K562 (cell line): ENCODE data around the gene RPL22L1. TPM values are rescaled to one million over a fixed set of nuclear protein-coding genes. Genes with fewer than 3 reads are reported as not detected.

Source experiments
- ADNP ChIP-seq: fragments of 200-800 bp; sonication (Bioruptor generic); IDR thresholded peaks from 2 replicates; pipeline ENCODE4 v1.6.1; 2016; ENCODE audit warnings: missing genetic modification characterization, missing compliant biosample characterization
- CHAMP1 ChIP-seq: fragments of 450-650 bp; IDR thresholded peaks from 2 replicates; pipeline ENCODE4 v1.6.1; 2016; ENCODE audit warnings: mild to moderate bottlenecking
- GABPB2 ChIP-seq: fragments of 250-450 bp; sonication (Bioruptor Pico); conservative IDR thresholded peaks from 2 replicates; pipeline ENCODE4 v1.5.1; 2021; ENCODE audit warnings: mild to moderate bottlenecking
- HDGF ChIP-seq: fragments of 450-650 bp; IDR thresholded peaks from 2 replicates; pipeline ENCODE4 v1.6.1; 2016
- HNRNPL ChIP-seq: fragments of 200-400 bp; formaldehyde crosslinking; IDR thresholded peaks from 2 replicates; pipeline ENCODE4 v1.6.1; 2017; ENCODE audit warnings: low read depth, mild to moderate bottlenecking, low read length
- ILK ChIP-seq: fragments of 450-650 bp; IDR thresholded peaks from 2 replicates; pipeline ENCODE4 v1.6.1; 2016; ENCODE audit warnings: missing genetic modification characterization, low read depth, mild to moderate bottlenecking, missing compliant biosample characterization, moderate library complexity, borderline replicate concordance
- KLF1 ChIP-seq: fragments of 450-650 bp; IDR thresholded peaks from 2 replicates; pipeline ENCODE4 v1.6.1; 2016; ENCODE audit warnings: missing genetic modification characterization, missing compliant biosample characterization
- PPARD ChIP-seq: fragments of 250-450 bp; sonication (Bioruptor Pico); IDR thresholded peaks from 2 replicates; pipeline ENCODE4 v1.8.0; 2022; ENCODE audit warnings: inconsistent platforms, mild to moderate bottlenecking, moderate library complexity
- PURB ChIP-seq: sonication (generic); formaldehyde crosslinking; IDR thresholded peaks from 2 replicates; pipeline ENCODE4 v1.9.0; 2021; ENCODE audit warnings: low read depth, mild to moderate bottlenecking, missing genetic modification reagents
- RAD21 ChIP-seq, 2 experiments: fragments of 250-450 bp in 1 of 2; fragments of 450-650 bp in 1 of 2; sonication (Bioruptor Pico) in 1 of 2; formaldehyde crosslinking in 1 of 2; IDR thresholded peaks in 1 of 2; conservative IDR thresholded peaks in 1 of 2; 2 replicates each; pipeline versions ENCODE4 v1.4.0 to v1.8.0; 2020 to 2022; ENCODE audit warnings: mild to moderate bottlenecking in 2 of 2, moderate library complexity in 1 of 2
- RBM39 ChIP-seq: fragments of 200-400 bp; formaldehyde crosslinking; optimal IDR thresholded peaks from 2 replicates; pipeline ENCODE3; 2018; ENCODE audit warnings: low read depth, low read length
- TBP ChIP-seq: optimal IDR thresholded peaks from 2 replicates; pipeline ENCODE3; 2011; ENCODE audit warnings: low read depth, low read length, improper control_type of control experiment
- TFAM ChIP-seq: fragments of 250-450 bp; sonication (Bioruptor Pico); conservative IDR thresholded peaks from 2 replicates; pipeline ENCODE4 v1.5.0; 2021; ENCODE audit warnings: mild to moderate bottlenecking, moderate library complexity
- TFE3 ChIP-seq: fragments of 450-650 bp; formaldehyde crosslinking; IDR thresholded peaks from 2 replicates; pipeline ENCODE4 v1.4.0; 2020; ENCODE audit warnings: mild to moderate bottlenecking, mixed read lengths
- ZBED1 ChIP-seq: IDR thresholded peaks from 2 replicates; pipeline ENCODE4 v1.6.1; 2014
- ZBTB17 ChIP-seq: fragments of 450-650 bp; formaldehyde crosslinking; IDR thresholded peaks from 2 replicates; pipeline ENCODE4 v1.4.0; 2020; ENCODE audit warnings: mild to moderate bottlenecking
- ZBTB9 ChIP-seq: fragments of 450-650 bp; formaldehyde crosslinking; IDR thresholded peaks from 2 replicates; pipeline ENCODE4 v1.4.0; 2020; ENCODE audit warnings: mild to moderate bottlenecking, moderate library complexity
- ZFP1 ChIP-seq: fragments of 450-650 bp; formaldehyde crosslinking; IDR thresholded peaks from 2 replicates; pipeline ENCODE4 v1.4.0; 2020; ENCODE audit warnings: mild to moderate bottlenecking, mixed read lengths
- ZNF431 ChIP-seq: sonication (generic); formaldehyde crosslinking; IDR thresholded peaks from 2 replicates; pipeline ENCODE4 v1.8.0; 2022; ENCODE audit warnings: mild to moderate bottlenecking, missing genetic modification reagents
- ZNF699 ChIP-seq: fragments of 250-450 bp; sonication (Bioruptor Pico); IDR thresholded peaks from 2 replicates; pipeline ENCODE4 v1.8.0; 2021; ENCODE audit warnings: mild to moderate bottlenecking, moderate library complexity; ENCODE audit not compliant: insufficient replicate concordance
- polyA plus RNA-seq, 8 experiments: library from polyadenylated mRNA; depleted of rRNA in 4 of 8; stranded (reverse) in 5 of 8; unstranded in 3 of 8; fragments of >200 nt; fragmentation: Nextera tagmentation in 2 of 8; fragmentation: Illumina TruSeq in 1 of 8; extraction: Ambion mirVana in 2 of 8; extraction: Trizol in 1 of 8; gene quantifications; 2 replicates each; pipeline versions ENCODE4 v1.2.1 to v1.2.3, GENCODE V29; 2011 to 2014; ENCODE audit warnings: inconsistent platforms in 1 of 8, missing spikeins in 1 of 8
- total RNA-seq, 7 experiments: library from RNA; depleted of rRNA in 6 of 7; stranded (reverse); fragments of >200 nt in 6 of 7; fragmentation: Illumina TruSeq in 2 of 7; extraction: Trizol in 2 of 7; gene quantifications; 2 replicates each; pipeline versions ENCODE4 v1.2.1 to v1.2.3, GENCODE V29; 2011 to 2021; ENCODE audit warnings: low replicate concordance in 1 of 7
- TF ChIP-seq, protein P1 (sequence below): IDR thresholded peaks from 2 replicates; pipeline ENCODE4 v1.6.1; 2012; ENCODE audit warnings: low read depth, low read length, improper control_type of control experiment, borderline replicate concordance
- TF ChIP-seq, protein P2 (sequence below): fragments of 450-650 bp; formaldehyde crosslinking; IDR thresholded peaks from 2 replicates; pipeline ENCODE4 v1.4.0; 2020; ENCODE audit warnings: mild to moderate bottlenecking, moderate library complexity

Gene RPL22L1
- total and polyA plus RNA-seq, 9 of the 15 experiments (the other 6 are each of a cell fraction or from before 2014, with no cell fraction given): 53.9 to 198 (median 108) TPM

DNA sequence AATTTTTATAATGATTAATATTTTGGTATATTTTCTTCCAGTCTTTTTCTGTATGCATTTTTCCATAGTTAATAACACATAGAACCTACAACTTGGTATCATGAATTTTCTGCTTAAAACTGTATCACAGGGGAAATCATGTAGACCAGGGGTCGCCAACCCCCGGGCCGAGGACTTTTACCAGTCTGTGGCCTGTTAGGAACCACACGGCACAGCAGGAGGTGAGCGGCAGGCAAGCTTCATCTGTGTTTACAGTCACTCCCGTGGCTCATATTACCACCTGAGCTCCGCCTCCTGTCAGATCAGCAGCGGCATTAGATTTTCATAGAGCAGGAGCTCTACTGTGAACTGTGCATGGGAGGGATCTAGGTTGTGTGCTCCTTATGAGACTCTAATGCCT is 54.7 kb downstream of the RPL22L1 start (continued):
- no peak for TF ChIP-seq ZBTB9 (CRISPR knock-in tag)
- TF ChIP-seq KLF1 (tag): no peak
- no peak for TF ChIP-seq TFE3 (CRISPR knock-in tag)
- TF ChIP-seq ZFP1 (CRISPR knock-in tag): no peak
- TF ChIP-seq, protein P1, sequence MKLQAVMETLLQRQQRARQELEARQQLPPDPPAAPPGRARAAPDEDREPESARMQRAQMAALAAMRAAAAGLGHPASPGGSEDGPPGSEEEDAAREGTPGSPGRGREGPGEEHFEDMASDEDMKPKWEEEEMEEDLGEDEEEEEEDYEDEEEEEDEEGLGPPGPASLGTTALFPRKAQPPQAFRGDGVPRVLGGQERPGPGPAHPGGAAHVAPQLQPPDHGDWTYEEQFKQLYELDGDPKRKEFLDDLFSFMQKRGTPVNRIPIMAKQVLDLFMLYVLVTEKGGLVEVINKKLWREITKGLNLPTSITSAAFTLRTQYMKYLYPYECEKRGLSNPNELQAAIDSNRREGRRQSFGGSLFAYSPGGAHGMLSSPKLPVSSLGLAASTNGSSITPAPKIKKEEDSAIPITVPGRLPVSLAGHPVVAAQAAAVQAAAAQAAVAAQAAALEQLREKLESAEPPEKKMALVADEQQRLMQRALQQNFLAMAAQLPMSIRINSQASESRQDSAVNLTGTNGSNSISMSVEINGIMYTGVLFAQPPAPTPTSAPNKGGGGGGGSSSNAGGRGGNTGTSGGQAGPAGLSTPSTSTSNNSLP: no peak
- 0 out of 4 replicates have a peak, but pooled peaks of 1 of the 2 experiments have one; percentile 10 for TF ChIP-seq RAD21 (CRISPR knock-in tag; conservative IDR thresholded peaks at IDR 0.05 in 1 of 2, IDR thresholded peaks at IDR 0.05 in 1 of 2)
- no peak for TF ChIP-seq ZBTB17 (CRISPR knock-in tag)
- no peak for TF ChIP-seq TFAM (CRISPR knock-in tag)
- no peak for TF ChIP-seq ILK (tag)
- TF ChIP-seq RBM39: no peak
- TF ChIP-seq ZBED1: no peak
- TF ChIP-seq ZNF431: no peak
- no peak for TF ChIP-seq PURB (CRISPR knock-in tag)
- TF ChIP-seq ZNF699: no peak
- no peak for TF ChIP-seq HDGF
- no peak for TF ChIP-seq CHAMP1
- TF ChIP-seq PPARD (CRISPR knock-in tag): no peak
- no peak for TF ChIP-seq TBP
- no peak for TF ChIP-seq HNRNPL
- no peak for TF ChIP-seq ADNP (tag)
- TF ChIP-seq GABPB2: no peak
- TF ChIP-seq, protein P2, sequence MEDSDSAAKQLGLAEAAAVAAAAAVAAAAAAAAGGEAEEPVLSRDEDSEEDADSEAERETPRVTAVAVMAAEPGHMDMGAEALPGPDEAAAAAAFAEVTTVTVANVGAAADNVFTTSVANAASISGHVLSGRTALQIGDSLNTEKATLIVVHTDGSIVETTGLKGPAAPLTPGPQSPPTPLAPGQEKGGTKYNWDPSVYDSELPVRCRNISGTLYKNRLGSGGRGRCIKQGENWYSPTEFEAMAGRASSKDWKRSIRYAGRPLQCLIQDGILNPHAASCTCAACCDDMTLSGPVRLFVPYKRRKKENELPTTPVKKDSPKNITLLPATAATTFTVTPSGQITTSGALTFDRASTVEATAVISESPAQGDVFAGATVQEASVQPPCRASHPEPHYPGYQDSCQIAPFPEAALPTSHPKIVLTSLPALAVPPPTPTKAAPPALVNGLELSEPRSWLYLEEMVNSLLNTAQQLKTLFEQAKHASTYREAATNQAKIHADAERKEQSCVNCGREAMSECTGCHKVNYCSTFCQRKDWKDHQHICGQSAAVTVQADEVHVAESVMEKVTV: no peak
